GM23338 (cell line): ENCODE measurements around the gene WASF2. TPM values are rescaled to one million over a fixed set of nuclear protein-coding genes. Genes with fewer than 3 reads are reported as not detected.
"Not testable (repeated sequence)": the region's sequence is repeated elsewhere in the genome, so short reads cannot be mapped to it uniquely, and the experiment has no call there.

Source experiments
- ATAC-seq: fragments of 200-7000 bp; cut with Tn5 transposase; 3 replicates; pipeline ENCODE4 v1.9.1; 2020
- DNase-seq: peaks from one replicate; pipeline ENCODE4 v3.0.0-alpha.2; 2015; ENCODE audit warnings: low spot score
- H2AFZ ChIP-seq: fragments of 200-600 bp; sonication (generic); 2 replicates; pipeline ENCODE4 v1.8.0; 2016; ENCODE audit warnings: antibody characterized with exemption, mild to moderate bottlenecking, moderate library complexity
- H3F3A ChIP-seq: fragments of 200-600 bp; sonication (generic); replicated peaks from 2 replicates; pipeline ENCODE4 v1.8.0; 2017; ENCODE audit warnings: antibody characterized with exemption, mixed run types, low read depth
- H3K27ac ChIP-seq: fragments of 200-600 bp; sonication (generic); 2 replicates; pipeline ENCODE4 v1.6.1; 2016; ENCODE audit warnings: low read depth
- H3K27me3 ChIP-seq: fragments of 200-600 bp; sonication (generic); 2 replicates; pipeline ENCODE4 v1.8.0; 2016; ENCODE audit warnings: mild to moderate bottlenecking, mixed run types, moderate library complexity; ENCODE audit not compliant: insufficient read depth
- H3K36me3 ChIP-seq: fragments of 200-600 bp; sonication (generic); 2 replicates; pipeline ENCODE4 v1.8.0; 2016; ENCODE audit warnings: mild to moderate bottlenecking; ENCODE audit not compliant: insufficient read depth
- H3K4me1 ChIP-seq: fragments of 200-600 bp; sonication (generic); 2 replicates; pipeline ENCODE4 v1.8.0; 2016; ENCODE audit warnings: mild to moderate bottlenecking, moderate library complexity; ENCODE audit not compliant: insufficient read depth
- H3K4me2 ChIP-seq: fragments of 200-600 bp; sonication (generic); 2 replicates; pipeline ENCODE4 v1.7.1; 2017; ENCODE audit warnings: mixed run types
- H3K4me3 ChIP-seq: fragments of 200-600 bp; sonication (generic); 2 replicates; pipeline ENCODE4 v1.6.1; 2016; ENCODE audit warnings: mixed run types
- H3K79me2 ChIP-seq: fragments of 200-600 bp; sonication (generic); replicated peaks from 2 replicates; pipeline ENCODE4 v1.8.0; 2017; ENCODE audit warnings: mild to moderate bottlenecking; ENCODE audit not compliant: insufficient read depth
- H3K9me2 ChIP-seq: fragments of 200-600 bp; sonication (generic); 2 replicates; pipeline ENCODE4 v1.8.0; 2017; ENCODE audit not compliant: insufficient read depth
- H4K20me1 ChIP-seq: fragments of 200-600 bp; sonication (generic); replicated peaks from 2 replicates; pipeline ENCODE4 v1.8.0; 2017; ENCODE audit warnings: mild to moderate bottlenecking; ENCODE audit not compliant: insufficient read depth
- H3K27ac Mint-ChIP-seq: 2 replicates; pipeline ENCODE4 v1.8.0; 2020; ENCODE audit warnings: inconsistent platforms, mild to moderate bottlenecking, moderate library complexity, mixed read lengths
- H3K27me3 Mint-ChIP-seq: 3 replicates; pipeline ENCODE4 v1.8.0; 2022; ENCODE audit warnings: low read depth, mild to moderate bottlenecking, moderate library complexity, mixed read lengths, inconsistent platforms; ENCODE audit not compliant: insufficient read depth, poor library complexity
- H3K36me3 Mint-ChIP-seq: 3 replicates; pipeline ENCODE4 v1.8.0; 2021; ENCODE audit warnings: low read depth, mild to moderate bottlenecking, inconsistent platforms, moderate library complexity, mixed read lengths
- H3K4me1 Mint-ChIP-seq: 3 replicates; pipeline ENCODE4 v1.8.0; 2020; ENCODE audit warnings: mild to moderate bottlenecking, inconsistent platforms, mixed read lengths
- H3K4me3 Mint-ChIP-seq: 3 replicates; pipeline ENCODE4 v1.8.0; 2021; ENCODE audit warnings: moderate library complexity, mild to moderate bottlenecking, inconsistent platforms, mixed read lengths
- H3K9me3 Mint-ChIP-seq: 3 replicates; pipeline ENCODE4 v1.8.0; 2020; ENCODE audit warnings: moderate library complexity, mild to moderate bottlenecking, inconsistent platforms, mixed read lengths
- CREB1 ChIP-seq: fragments of 250-450 bp; sonication (Bioruptor Pico); IDR thresholded peaks from 2 replicates; pipeline ENCODE4 v1.5.0; 2020; ENCODE audit warnings: low read depth, mild to moderate bottlenecking, moderate library complexity
- EZH2 ChIP-seq: fragments of 200-600 bp; sonication (generic); IDR thresholded peaks from one replicate; pipeline ENCODE4 v1.8.0; 2017; ENCODE audit warnings: antibody characterized with exemption, mild to moderate bottlenecking, low read depth; ENCODE audit not compliant: unreplicated experiment
- EZH2phosphoT487 ChIP-seq: fragments of 200-600 bp; sonication (generic); IDR thresholded peaks from one replicate; pipeline ENCODE4 v1.8.1; 2018; ENCODE audit warnings: antibody characterized with exemption; ENCODE audit not compliant: unreplicated experiment
- JUNB ChIP-seq: IDR thresholded peaks from one replicate; pipeline ENCODE4 v1.6.1; 2016; ENCODE audit warnings: antibody characterized with exemption; ENCODE audit not compliant: unreplicated experiment
- NANOG ChIP-seq: IDR thresholded peaks from 2 replicates; pipeline ENCODE4 v1.6.1; 2016; ENCODE audit warnings: antibody characterized with exemption, borderline replicate concordance
- ZNF331 ChIP-seq: fragments of 250-450 bp; sonication (Bioruptor Pico); IDR thresholded peaks from 2 replicates; pipeline ENCODE4 v1.5.0; 2020; ENCODE audit warnings: low read depth, mild to moderate bottlenecking, moderate library complexity
- polyA plus RNA-seq: library from polyadenylated mRNA; unstranded; fragments of >200 nt; fragmentation: Nextera tagmentation; extraction: Ambion mirVana; gene quantifications from 2 replicates; pipeline ENCODE4 v1.2.1, GENCODE V29; 2016
- total RNA-seq: library from RNA; depleted of rRNA; stranded (reverse); fragments of >200 nt; shearing (Covaris generic); gene quantifications from 2 replicates; pipeline ENCODE4 v1.2.3, GENCODE V29; 2014
- TF ChIP-seq, protein P1 (sequence below): fragments of 250-450 bp; sonication (Bioruptor Pico); IDR thresholded peaks from 2 replicates; pipeline ENCODE4 v1.5.0; 2020; ENCODE audit warnings: mild to moderate bottlenecking, moderate library complexity
- TF ChIP-seq, protein P2 (sequence below), 2 experiments: fragments of 200-600 bp in 1 of 2; sonication (generic) in 1 of 2; conservative IDR thresholded peaks; 2 replicates each; pipeline versions ENCODE4 v1.5.1 to v1.6.1; 2016 to 2017; ENCODE audit warnings: antibody characterized with exemption in 2 of 2, low read depth in 2 of 2, mild to moderate bottlenecking in 2 of 2, moderate library complexity in 1 of 2
- TF ChIP-seq, protein P3 (sequence below): IDR thresholded peaks from 2 replicates; pipeline ENCODE4 v1.6.1; 2016; ENCODE audit warnings: antibody characterized with exemption

Gene WASF2
- total and polyA plus RNA-seq, 2 experiments from 2014 or later = 40.9 to 95.6 TPM

DNA sequence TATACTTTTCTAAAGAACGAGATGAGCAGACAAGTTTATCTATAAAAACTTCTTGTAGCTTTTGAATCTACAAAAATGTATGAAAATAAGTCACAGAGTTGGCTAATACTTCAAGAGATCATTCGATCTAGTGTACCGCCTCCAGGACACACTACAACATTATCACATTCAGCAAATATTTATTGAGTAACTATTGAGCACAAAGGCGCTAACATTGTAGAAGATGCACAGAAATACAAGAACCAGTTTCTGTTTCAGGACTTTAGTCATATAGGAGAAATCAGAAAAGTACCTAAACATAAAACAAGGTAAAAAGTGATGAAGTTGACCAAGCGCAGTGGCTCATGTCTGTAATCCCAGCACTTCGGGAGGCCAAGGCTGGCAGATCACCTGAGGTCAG is 20.6 kb downstream of the WASF2 start (continued):
- TF ChIP-seq, protein P1, sequence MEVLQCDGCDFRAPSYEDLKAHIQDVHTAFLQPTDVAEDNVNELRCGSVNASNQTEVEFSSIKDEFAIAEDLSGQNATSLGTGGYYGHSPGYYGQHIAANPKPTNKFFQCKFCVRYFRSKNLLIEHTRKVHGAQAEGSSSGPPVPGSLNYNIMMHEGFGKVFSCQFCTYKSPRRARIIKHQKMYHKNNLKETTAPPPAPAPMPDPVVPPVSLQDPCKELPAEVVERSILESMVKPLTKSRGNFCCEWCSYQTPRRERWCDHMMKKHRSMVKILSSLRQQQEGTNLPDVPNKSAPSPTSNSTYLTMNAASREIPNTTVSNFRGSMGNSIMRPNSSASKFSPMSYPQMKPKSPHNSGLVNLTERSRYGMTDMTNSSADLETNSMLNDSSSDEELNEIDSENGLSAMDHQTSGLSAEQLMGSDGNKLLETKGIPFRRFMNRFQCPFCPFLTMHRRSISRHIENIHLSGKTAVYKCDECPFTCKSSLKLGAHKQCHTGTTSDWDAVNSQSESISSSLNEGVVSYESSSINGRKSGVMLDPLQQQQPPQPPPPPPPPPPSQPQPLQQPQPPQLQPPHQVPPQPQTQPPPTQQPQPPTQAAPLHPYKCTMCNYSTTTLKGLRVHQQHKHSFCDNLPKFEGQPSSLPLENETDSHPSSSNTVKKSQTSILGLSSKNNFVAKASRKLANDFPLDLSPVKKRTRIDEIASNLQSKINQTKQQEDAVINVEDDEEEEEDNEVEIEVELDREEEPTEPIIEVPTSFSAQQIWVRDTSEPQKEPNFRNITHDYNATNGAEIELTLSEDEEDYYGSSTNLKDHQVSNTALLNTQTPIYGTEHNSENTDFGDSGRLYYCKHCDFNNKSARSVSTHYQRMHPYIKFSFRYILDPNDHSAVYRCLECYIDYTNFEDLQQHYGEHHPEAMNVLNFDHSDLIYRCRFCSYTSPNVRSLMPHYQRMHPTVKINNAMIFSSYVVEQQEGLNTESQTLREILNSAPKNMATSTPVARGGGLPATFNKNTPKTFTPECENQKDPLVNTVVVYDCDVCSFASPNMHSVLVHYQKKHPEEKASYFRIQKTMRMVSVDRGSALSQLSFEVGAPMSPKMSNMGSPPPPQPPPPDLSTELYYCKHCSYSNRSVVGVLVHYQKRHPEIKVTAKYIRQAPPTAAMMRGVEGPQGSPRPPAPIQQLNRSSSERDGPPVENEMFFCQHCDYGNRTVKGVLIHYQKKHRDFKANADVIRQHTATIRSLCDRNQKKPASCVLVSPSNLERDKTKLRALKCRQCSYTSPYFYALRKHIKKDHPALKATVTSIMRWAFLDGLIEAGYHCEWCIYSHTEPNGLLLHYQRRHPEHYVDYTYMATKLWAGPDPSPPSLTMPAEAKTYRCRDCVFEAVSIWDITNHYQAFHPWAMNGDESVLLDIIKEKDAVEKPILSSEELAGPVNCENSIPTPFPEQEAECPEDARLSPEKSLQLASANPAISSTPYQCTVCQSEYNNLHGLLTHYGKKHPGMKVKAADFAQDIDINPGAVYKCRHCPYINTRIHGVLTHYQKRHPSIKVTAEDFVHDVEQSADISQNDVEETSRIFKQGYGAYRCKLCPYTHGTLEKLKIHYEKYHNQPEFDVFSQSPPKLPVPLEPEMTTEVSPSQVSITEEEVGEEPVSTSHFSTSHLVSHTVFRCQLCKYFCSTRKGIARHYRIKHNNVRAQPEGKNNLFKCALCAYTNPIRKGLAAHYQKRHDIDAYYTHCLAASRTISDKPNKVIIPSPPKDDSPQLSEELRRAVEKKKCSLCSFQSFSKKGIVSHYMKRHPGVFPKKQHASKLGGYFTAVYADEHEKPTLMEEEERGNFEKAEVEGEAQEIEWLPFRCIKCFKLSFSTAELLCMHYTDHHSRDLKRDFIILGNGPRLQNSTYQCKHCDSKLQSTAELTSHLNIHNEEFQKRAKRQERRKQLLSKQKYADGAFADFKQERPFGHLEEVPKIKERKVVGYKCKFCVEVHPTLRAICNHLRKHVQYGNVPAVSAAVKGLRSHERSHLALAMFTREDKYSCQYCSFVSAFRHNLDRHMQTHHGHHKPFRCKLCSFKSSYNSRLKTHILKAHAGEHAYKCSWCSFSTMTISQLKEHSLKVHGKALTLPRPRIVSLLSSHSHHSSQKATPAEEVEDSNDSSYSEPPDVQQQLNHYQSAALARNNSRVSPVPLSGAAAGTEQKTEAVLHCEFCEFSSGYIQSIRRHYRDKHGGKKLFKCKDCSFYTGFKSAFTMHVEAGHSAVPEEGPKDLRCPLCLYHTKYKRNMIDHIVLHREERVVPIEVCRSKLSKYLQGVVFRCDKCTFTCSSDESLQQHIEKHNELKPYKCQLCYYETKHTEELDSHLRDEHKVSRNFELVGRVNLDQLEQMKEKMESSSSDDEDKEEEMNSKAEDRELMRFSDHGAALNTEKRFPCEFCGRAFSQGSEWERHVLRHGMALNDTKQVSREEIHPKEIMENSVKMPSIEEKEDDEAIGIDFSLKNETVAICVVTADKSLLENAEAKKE = no peak

DNA sequence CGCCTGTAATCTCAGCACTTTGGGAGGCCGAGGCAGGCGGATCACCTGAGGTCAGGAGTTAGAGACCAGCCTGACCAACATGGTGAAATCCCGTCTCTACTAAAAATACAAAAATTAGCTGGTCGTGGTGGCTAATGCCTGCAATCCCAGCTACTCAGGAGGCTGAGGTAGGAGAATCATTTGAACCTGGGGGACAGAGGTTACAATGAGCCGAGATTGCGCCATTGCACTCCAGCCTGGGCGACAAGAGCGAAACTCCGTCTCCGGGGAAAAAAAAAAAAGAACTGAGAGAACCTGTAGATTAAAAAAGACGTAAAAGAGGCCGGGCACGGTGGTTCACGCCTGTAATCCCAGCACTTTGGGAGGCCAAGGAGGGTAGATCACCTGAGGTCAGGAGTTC is 21.6 kb downstream of the WASF2 start:
- H3K4me2 ChIP-seq, DNase-seq, H3K27me3 Mint-ChIP-seq, H3K4me3 ChIP-seq, H2AFZ ChIP-seq, H3K9me3 Mint-ChIP-seq, H3F3A ChIP-seq, H3K4me3 Mint-ChIP-seq, H3K36me3 ChIP-seq, ATAC-seq, H3K36me3 Mint-ChIP-seq, H3K9me2 ChIP-seq, H3K27me3 ChIP-seq: not testable (repeated sequence)
- peaks cover 96% of the 10 kb centered on the region for H3K79me2 ChIP-seq
- H4K20me1 ChIP-seq = peaks cover 25% of the 10 kb centered on the region
- 0 out of 2 replicates have a peak overlapping the region, but pooled peaks have one; percentile 1 for H3K27ac ChIP-seq
- peak overlapping the region; percentile 32; the same call in 1 of the 2 replicates for H3K27ac Mint-ChIP-seq
- H3K4me1 Mint-ChIP-seq = peaks cover 10% of the 10 kb centered on the region; the same call in 2 of the 3 replicates
- H3K4me1 ChIP-seq = peaks cover 12% of the 10 kb centered on the region; the same call in 1 of the 2 replicates

DNA sequence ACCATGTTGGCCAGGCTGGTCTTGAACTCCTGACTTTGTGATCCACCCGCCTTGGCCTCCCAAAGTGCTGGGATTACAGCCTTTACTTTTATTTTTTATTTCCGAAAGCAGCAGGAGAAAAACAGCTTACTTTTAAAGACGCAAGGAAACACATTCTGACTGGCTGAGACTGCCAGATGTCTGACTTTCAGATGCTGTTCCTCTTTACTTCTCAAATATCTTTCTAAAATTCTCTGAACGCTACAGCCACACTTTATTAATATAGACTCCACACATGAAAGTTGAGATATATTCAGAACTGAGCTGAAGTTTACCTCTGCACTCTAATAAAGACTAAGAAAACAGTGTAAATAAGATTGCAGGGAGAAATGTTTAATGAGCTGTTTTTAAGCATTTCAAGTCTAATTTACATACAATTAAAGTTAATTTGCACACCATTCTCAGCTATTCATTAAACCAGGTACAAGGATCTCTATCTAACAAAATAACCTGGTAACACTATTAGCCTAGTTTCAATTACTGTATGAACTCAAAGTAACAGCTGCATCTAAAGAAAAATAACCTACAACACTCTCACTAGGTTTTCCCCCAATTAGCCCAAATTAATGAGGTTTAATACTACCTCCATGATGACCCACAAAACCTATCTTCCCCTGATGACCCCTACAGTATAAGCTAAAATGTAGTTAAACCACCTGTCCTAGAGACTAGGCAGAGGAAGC is 24.9 kb downstream of the WASF2 start:
- H2AFZ ChIP-seq = no peak overlapping the region
- peaks cover 12% of the 10 kb centered on the region; the same call in 1 of the 2 replicates for H3K4me1 ChIP-seq
- peaks cover 31% of the 10 kb centered on the region for H4K20me1 ChIP-seq
- H3K4me1 Mint-ChIP-seq = peaks cover 10% of the 10 kb centered on the region; the same call in 2 of the 3 replicates
- H3K27ac Mint-ChIP-seq = no peak overlapping the region
- H3K4me3 ChIP-seq = no peak overlapping the region
- 0 out of 2 replicates have a peak overlapping the region, but pooled peaks have one; percentile 20 for H3K27ac ChIP-seq
- ATAC-seq (no peak), DNase-seq (no peak)
- H3F3A ChIP-seq = peaks cover 10% of the 10 kb centered on the region; the same call in 1 of the 2 replicates
- peaks cover 9% of the 10 kb centered on the region; the same call in 2 of the 3 replicates for H3K36me3 Mint-ChIP-seq
- no peaks in the 10 kb centered on the region for H3K27me3 ChIP-seq
- H3K4me2 ChIP-seq = no peak overlapping the region
- H3K4me3 Mint-ChIP-seq = no peak overlapping the region
- H3K79me2 ChIP-seq = peaks cover 97% of the 10 kb centered on the region
- H3K9me3 Mint-ChIP-seq = no peaks in the 10 kb centered on the region
- no peaks in the 10 kb centered on the region for H3K9me2 ChIP-seq
- H3K36me3 ChIP-seq = no peaks in the 10 kb centered on the region
- H3K27me3 Mint-ChIP-seq = peaks cover 3% of the 10 kb centered on the region
- no peak for TF ChIP-seq CREB1
- no peak for TF ChIP-seq EZH2
- no peak for TF ChIP-seq EZH2phosphoT487
- TF ChIP-seq, protein P2, sequence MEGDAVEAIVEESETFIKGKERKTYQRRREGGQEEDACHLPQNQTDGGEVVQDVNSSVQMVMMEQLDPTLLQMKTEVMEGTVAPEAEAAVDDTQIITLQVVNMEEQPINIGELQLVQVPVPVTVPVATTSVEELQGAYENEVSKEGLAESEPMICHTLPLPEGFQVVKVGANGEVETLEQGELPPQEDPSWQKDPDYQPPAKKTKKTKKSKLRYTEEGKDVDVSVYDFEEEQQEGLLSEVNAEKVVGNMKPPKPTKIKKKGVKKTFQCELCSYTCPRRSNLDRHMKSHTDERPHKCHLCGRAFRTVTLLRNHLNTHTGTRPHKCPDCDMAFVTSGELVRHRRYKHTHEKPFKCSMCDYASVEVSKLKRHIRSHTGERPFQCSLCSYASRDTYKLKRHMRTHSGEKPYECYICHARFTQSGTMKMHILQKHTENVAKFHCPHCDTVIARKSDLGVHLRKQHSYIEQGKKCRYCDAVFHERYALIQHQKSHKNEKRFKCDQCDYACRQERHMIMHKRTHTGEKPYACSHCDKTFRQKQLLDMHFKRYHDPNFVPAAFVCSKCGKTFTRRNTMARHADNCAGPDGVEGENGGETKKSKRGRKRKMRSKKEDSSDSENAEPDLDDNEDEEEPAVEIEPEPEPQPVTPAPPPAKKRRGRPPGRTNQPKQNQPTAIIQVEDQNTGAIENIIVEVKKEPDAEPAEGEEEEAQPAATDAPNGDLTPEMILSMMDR (conservative IDR thresholded peaks at IDR 0.05; ENCODE audit: low read depth in 2 of 2) = no peak
- no peak for TF ChIP-seq JUNB
- no peak for TF ChIP-seq ZNF331
- TF ChIP-seq, protein P3, sequence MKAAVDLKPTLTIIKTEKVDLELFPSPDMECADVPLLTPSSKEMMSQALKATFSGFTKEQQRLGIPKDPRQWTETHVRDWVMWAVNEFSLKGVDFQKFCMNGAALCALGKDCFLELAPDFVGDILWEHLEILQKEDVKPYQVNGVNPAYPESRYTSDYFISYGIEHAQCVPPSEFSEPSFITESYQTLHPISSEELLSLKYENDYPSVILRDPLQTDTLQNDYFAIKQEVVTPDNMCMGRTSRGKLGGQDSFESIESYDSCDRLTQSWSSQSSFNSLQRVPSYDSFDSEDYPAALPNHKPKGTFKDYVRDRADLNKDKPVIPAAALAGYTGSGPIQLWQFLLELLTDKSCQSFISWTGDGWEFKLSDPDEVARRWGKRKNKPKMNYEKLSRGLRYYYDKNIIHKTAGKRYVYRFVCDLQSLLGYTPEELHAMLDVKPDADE = no peak
- no peak for TF ChIP-seq NANOG
